Measurements from ENCODE around the gene PSMD5.

DNA sequence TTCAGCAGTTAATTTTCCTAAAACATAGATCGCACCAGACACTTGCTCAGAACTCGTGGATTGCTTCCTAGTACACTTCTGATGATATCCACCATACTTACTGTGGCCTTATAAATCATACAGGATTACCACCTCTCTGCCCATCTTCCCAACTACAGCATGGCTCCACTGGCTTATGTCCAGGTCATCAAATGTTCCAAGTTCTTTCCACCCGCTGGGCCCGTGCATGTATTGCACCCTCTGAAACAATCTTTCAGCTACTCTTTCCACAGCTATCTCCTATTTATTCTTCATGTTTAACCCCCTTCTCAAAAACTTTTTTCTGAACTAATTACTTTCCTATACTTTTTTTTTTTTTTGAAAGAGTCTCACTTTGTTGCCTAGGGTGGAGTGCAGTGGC is 68.0 kb downstream of the PSMD5 start:
- TF ChIP-seq, protein P1, sequence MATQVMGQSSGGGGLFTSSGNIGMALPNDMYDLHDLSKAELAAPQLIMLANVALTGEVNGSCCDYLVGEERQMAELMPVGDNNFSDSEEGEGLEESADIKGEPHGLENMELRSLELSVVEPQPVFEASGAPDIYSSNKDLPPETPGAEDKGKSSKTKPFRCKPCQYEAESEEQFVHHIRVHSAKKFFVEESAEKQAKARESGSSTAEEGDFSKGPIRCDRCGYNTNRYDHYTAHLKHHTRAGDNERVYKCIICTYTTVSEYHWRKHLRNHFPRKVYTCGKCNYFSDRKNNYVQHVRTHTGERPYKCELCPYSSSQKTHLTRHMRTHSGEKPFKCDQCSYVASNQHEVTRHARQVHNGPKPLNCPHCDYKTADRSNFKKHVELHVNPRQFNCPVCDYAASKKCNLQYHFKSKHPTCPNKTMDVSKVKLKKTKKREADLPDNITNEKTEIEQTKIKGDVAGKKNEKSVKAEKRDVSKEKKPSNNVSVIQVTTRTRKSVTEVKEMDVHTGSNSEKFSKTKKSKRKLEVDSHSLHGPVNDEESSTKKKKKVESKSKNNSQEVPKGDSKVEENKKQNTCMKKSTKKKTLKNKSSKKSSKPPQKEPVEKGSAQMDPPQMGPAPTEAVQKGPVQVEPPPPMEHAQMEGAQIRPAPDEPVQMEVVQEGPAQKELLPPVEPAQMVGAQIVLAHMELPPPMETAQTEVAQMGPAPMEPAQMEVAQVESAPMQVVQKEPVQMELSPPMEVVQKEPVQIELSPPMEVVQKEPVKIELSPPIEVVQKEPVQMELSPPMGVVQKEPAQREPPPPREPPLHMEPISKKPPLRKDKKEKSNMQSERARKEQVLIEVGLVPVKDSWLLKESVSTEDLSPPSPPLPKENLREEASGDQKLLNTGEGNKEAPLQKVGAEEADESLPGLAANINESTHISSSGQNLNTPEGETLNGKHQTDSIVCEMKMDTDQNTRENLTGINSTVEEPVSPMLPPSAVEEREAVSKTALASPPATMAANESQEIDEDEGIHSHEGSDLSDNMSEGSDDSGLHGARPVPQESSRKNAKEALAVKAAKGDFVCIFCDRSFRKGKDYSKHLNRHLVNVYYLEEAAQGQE (IDR thresholded peaks at IDR 0.05; ENCODE audit: borderline replicate concordance), result no peak
- TF ChIP-seq, protein P2, sequence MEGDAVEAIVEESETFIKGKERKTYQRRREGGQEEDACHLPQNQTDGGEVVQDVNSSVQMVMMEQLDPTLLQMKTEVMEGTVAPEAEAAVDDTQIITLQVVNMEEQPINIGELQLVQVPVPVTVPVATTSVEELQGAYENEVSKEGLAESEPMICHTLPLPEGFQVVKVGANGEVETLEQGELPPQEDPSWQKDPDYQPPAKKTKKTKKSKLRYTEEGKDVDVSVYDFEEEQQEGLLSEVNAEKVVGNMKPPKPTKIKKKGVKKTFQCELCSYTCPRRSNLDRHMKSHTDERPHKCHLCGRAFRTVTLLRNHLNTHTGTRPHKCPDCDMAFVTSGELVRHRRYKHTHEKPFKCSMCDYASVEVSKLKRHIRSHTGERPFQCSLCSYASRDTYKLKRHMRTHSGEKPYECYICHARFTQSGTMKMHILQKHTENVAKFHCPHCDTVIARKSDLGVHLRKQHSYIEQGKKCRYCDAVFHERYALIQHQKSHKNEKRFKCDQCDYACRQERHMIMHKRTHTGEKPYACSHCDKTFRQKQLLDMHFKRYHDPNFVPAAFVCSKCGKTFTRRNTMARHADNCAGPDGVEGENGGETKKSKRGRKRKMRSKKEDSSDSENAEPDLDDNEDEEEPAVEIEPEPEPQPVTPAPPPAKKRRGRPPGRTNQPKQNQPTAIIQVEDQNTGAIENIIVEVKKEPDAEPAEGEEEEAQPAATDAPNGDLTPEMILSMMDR (IDR thresholded peaks at IDR 0.05; ENCODE audit: poor library complexity, severe bottlenecking), result no peak
- TF ChIP-seq MXI1 (conservative IDR thresholded peaks at IDR 0.05; ENCODE audit: poor library complexity, severe bottlenecking) (no peak), POLR2AphosphoS5 (IDR thresholded peaks at IDR 0.05) (no peak), RAD21 (conservative IDR thresholded peaks at IDR 0.05) (no peak)
